Measurements from ENCODE around the gene RAPGEF1.

Gene RAPGEF1

GRCh38 chr9:131698618-131698985 is 41.3 kb downstream of the RAPGEF1 start:
- Histone ChIP-seq H3K27ac (ENCODE audit: low read depth, low read length) (no peak overlapping the region), H3K27me3 (ENCODE audit: control insufficient read depth, insufficient read depth, low read length) (no peaks in the 10 kb centered on the region), H3K36me3 (ENCODE audit: control insufficient read depth, insufficient read depth, low read length) (no peaks in the 10 kb centered on the region), H3K4me1 (ENCODE audit: control insufficient read depth, insufficient read depth, low read length) (peaks cover 6% of the 10 kb centered on the region), H3K9ac (ENCODE audit: low read length) (no peak overlapping the region), H3K4me3 (ENCODE audit: low read length) (no peak overlapping the region)

- H3K9ac ChIP-seq (ENCODE audit: low read length): no peak overlapping the region
- H3K4me1 ChIP-seq (ENCODE audit: control insufficient read depth, insufficient read depth, low read length): peaks cover 6% of the 10 kb centered on the region
- no peak overlapping the region for H3K4me3 ChIP-seq (ENCODE audit: low read length)
- no peak overlapping the region for H3K27ac ChIP-seq (ENCODE audit: low read depth, low read length)
- no peaks in the 10 kb centered on the region for H3K27me3 ChIP-seq (ENCODE audit: control insufficient read depth, insufficient read depth, low read length)
- no peaks in the 10 kb centered on the region for H3K36me3 ChIP-seq (ENCODE audit: control insufficient read depth, insufficient read depth, low read length)
These were observed 41.8 kb downstream of the RAPGEF1 start for GRCh38 chr9:131697908-131698617.

- H3K9ac ChIP-seq (ENCODE audit: low read length): no peak overlapping the region
- H3K4me1 ChIP-seq (ENCODE audit: control insufficient read depth, insufficient read depth, low read length): peaks cover 6% of the 10 kb centered on the region
- no peaks in the 10 kb centered on the region for H3K27me3 ChIP-seq (ENCODE audit: control insufficient read depth, insufficient read depth, low read length)
- H3K27ac ChIP-seq (ENCODE audit: low read depth, low read length): no peak overlapping the region
- H3K4me3 ChIP-seq (ENCODE audit: low read length): no peak overlapping the region
- no peaks in the 10 kb centered on the region for H3K36me3 ChIP-seq (ENCODE audit: control insufficient read depth, insufficient read depth, low read length)
These were observed 42.8 kb downstream of the RAPGEF1 start for GRCh38 chr9:131697097-131697496.

GRCh38 chr9:131695836-131696460 is 43.9 kb downstream of the RAPGEF1 start:
- Histone ChIP-seq H3K4me3 (ENCODE audit: low read length) (no peak overlapping the region), H3K9ac (ENCODE audit: low read length) (no peak overlapping the region), H3K27me3 (ENCODE audit: control insufficient read depth, insufficient read depth, low read length) (no peaks in the 10 kb centered on the region), H3K4me1 (ENCODE audit: control insufficient read depth, insufficient read depth, low read length) (peaks cover 9% of the 10 kb centered on the region), H3K36me3 (ENCODE audit: control insufficient read depth, insufficient read depth, low read length) (no peaks in the 10 kb centered on the region), H3K27ac (ENCODE audit: low read depth, low read length) (no peak overlapping the region)

GRCh38 chr9:131695366-131695765 is 44.5 kb downstream of the RAPGEF1 start:
- peaks cover 9% of the 10 kb centered on the region for H3K4me1 ChIP-seq (ENCODE audit: control insufficient read depth, insufficient read depth, low read length)
- no peaks in the 10 kb centered on the region for H3K36me3 ChIP-seq (ENCODE audit: control insufficient read depth, insufficient read depth, low read length)
- no peak overlapping the region for H3K4me3 ChIP-seq (ENCODE audit: low read length)
- no peaks in the 10 kb centered on the region for H3K27me3 ChIP-seq (ENCODE audit: control insufficient read depth, insufficient read depth, low read length)
- no peak overlapping the region for H3K9ac ChIP-seq (ENCODE audit: low read length)
- H3K27ac ChIP-seq (ENCODE audit: low read depth, low read length): no peak overlapping the region

- Histone ChIP-seq H3K9ac (ENCODE audit: low read length) (no peak overlapping the region), H3K27ac (ENCODE audit: low read depth, low read length) (no peak overlapping the region), H3K4me1 (ENCODE audit: control insufficient read depth, insufficient read depth, low read length) (peaks cover 9% of the 10 kb centered on the region), H3K4me3 (ENCODE audit: low read length) (no peak overlapping the region), H3K36me3 (ENCODE audit: control insufficient read depth, insufficient read depth, low read length) (no peaks in the 10 kb centered on the region), H3K27me3 (ENCODE audit: control insufficient read depth, insufficient read depth, low read length) (no peaks in the 10 kb centered on the region)
These were observed 46.0 kb downstream of the RAPGEF1 start for GRCh38 chr9:131693651-131694597.

GRCh38 chr9:131692612-131693562 is 47.0 kb downstream of the RAPGEF1 start:
- Histone ChIP-seq H3K27me3 (ENCODE audit: control insufficient read depth, insufficient read depth, low read length) (no peaks in the 10 kb centered on the region), H3K36me3 (ENCODE audit: control insufficient read depth, insufficient read depth, low read length) (no peaks in the 10 kb centered on the region), H3K4me1 (ENCODE audit: control insufficient read depth, insufficient read depth, low read length) (peaks cover 9% of the 10 kb centered on the region), H3K9ac (ENCODE audit: low read length) (no peak overlapping the region), H3K27ac (ENCODE audit: low read depth, low read length) (no peak overlapping the region), H3K4me3 (ENCODE audit: low read length) (no peak overlapping the region)

- Histone ChIP-seq H3K27ac (ENCODE audit: low read depth, low read length) (no peak overlapping the region), H3K4me3 (ENCODE audit: low read length) (no peak overlapping the region), H3K36me3 (ENCODE audit: control insufficient read depth, insufficient read depth, low read length) (no peaks in the 10 kb centered on the region), H3K27me3 (ENCODE audit: control insufficient read depth, insufficient read depth, low read length) (no peaks in the 10 kb centered on the region), H3K4me1 (ENCODE audit: control insufficient read depth, insufficient read depth, low read length) (peaks cover 4% of the 10 kb centered on the region), H3K9ac (ENCODE audit: low read length) (no peak overlapping the region)
These were observed 47.8 kb downstream of the RAPGEF1 start for GRCh38 chr9:131691969-131692611.

- H3K4me1 ChIP-seq (ENCODE audit: control insufficient read depth, insufficient read depth, low read length): peaks cover 3% of the 10 kb centered on the region
- no peak overlapping the region for H3K4me3 ChIP-seq (ENCODE audit: low read length)
- no peaks in the 10 kb centered on the region for H3K36me3 ChIP-seq (ENCODE audit: control insufficient read depth, insufficient read depth, low read length)
- H3K9ac ChIP-seq (ENCODE audit: low read length): no peak overlapping the region
- no peaks in the 10 kb centered on the region for H3K27me3 ChIP-seq (ENCODE audit: control insufficient read depth, insufficient read depth, low read length)
- H3K27ac ChIP-seq (ENCODE audit: low read depth, low read length): no peak overlapping the region
These were observed 48.8 kb downstream of the RAPGEF1 start for GRCh38 chr9:131690941-131691573.

- Histone ChIP-seq H3K4me3 (ENCODE audit: low read length) (no peak overlapping the region), H3K4me1 (ENCODE audit: control insufficient read depth, insufficient read depth, low read length) (peaks cover 3% of the 10 kb centered on the region), H3K36me3 (ENCODE audit: control insufficient read depth, insufficient read depth, low read length) (no peaks in the 10 kb centered on the region), H3K27ac (ENCODE audit: low read depth, low read length) (no peak overlapping the region), H3K9ac (ENCODE audit: low read length) (no peak overlapping the region), H3K27me3 (ENCODE audit: control insufficient read depth, insufficient read depth, low read length) (no peaks in the 10 kb centered on the region)
These were observed 49.4 kb downstream of the RAPGEF1 start for GRCh38 chr9:131690462-131690861.

GRCh38 chr9:131688377-131688776 is 51.5 kb downstream of the RAPGEF1 start:
- H3K36me3 ChIP-seq (ENCODE audit: control insufficient read depth, insufficient read depth, low read length): no peaks in the 10 kb centered on the region
- peaks cover 3% of the 10 kb centered on the region for H3K4me1 ChIP-seq (ENCODE audit: control insufficient read depth, insufficient read depth, low read length)
- H3K4me3 ChIP-seq (ENCODE audit: low read length): no peak overlapping the region
- no peaks in the 10 kb centered on the region for H3K27me3 ChIP-seq (ENCODE audit: control insufficient read depth, insufficient read depth, low read length)
- H3K9ac ChIP-seq (ENCODE audit: low read length): no peak overlapping the region
- H3K27ac ChIP-seq (ENCODE audit: low read depth, low read length): no peak overlapping the region
